HG03108 (cell line): ENCODE data around the gene SEMA3D.

ENCODE experiments used
- ATAC-seq: cut with Tn5 transposase; IDR thresholded peaks from one replicate; pipeline ENCODE4 v1.9.1; 2021; ENCODE audit warnings: moderate library complexity; ENCODE audit not compliant: unreplicated experiment

SEMA3D gene

GRCh38 chr7:85184599-85185423, 2.0 kb downstream of the SEMA3D start:
- ATAC-seq = no peak

- no peak for ATAC-seq
Observed at GRCh38 chr7:85183296-85183695, 3.6 kb downstream of the SEMA3D start.

- ATAC-seq = no peak
Observed at GRCh38 chr7:85178531-85179298, 8.1 kb downstream of the SEMA3D start.

- ATAC-seq = no peak
Observed at GRCh38 chr7:85177316-85177715, 9.5 kb downstream of the SEMA3D start.

- ATAC-seq = no peak
Observed at GRCh38 chr7:85176197-85176596, 10.7 kb downstream of the SEMA3D start.

GRCh38 chr7:85175217-85175616, 11.6 kb downstream of the SEMA3D start:
- ATAC-seq = no peak

- no peak for ATAC-seq
Observed at GRCh38 chr7:85172530-85172941, 14.3 kb downstream of the SEMA3D start.

GRCh38 chr7:85167636-85168035, 19.2 kb downstream of the SEMA3D start:
- ATAC-seq = no peak

GRCh38 chr7:85165263-85165662, 21.6 kb downstream of the SEMA3D start:
- ATAC-seq = no peak

GRCh38 chr7:85164376-85164775, 22.5 kb downstream of the SEMA3D start:
- no peak for ATAC-seq

GRCh38 chr7:85162721-85163120, 24.1 kb downstream of the SEMA3D start:
- ATAC-seq = no peak

GRCh38 chr7:85160223-85160622, 26.6 kb downstream of the SEMA3D start:
- peak; percentile 59 for ATAC-seq

- ATAC-seq = no peak
Observed at GRCh38 chr7:85159003-85159402, 27.9 kb downstream of the SEMA3D start.

GRCh38 chr7:85156661-85157208, 30.1 kb downstream of the SEMA3D start:
- no peak for ATAC-seq

GRCh38 chr7:85154282-85154937, 32.4 kb downstream of the SEMA3D start:
- no peak for ATAC-seq

- ATAC-seq = no peak
Observed at GRCh38 chr7:85153715-85154114, 33.1 kb downstream of the SEMA3D start.

- ATAC-seq = no peak
Observed at GRCh38 chr7:85150624-85151023, 36.2 kb downstream of the SEMA3D start.

- ATAC-seq = no peak
Observed at GRCh38 chr7:85144771-85145170, 42.1 kb downstream of the SEMA3D start.

- no peak for ATAC-seq
Observed at GRCh38 chr7:85135977-85136376, 50.9 kb downstream of the SEMA3D start.

- no peak for ATAC-seq
Observed at GRCh38 chr7:85133560-85133959, 53.3 kb downstream of the SEMA3D start.

GRCh38 chr7:85133006-85133405, 53.9 kb downstream of the SEMA3D start:
- ATAC-seq = no peak
